ENCODE data around the gene RLBP1. TPM values are rescaled to one million over a fixed set of nuclear protein-coding genes. Genes with fewer than 3 reads are reported as not detected.

RLBP1 gene
- total RNA-seq, 4 donors from 2014 or later, result not detected

DNA sequence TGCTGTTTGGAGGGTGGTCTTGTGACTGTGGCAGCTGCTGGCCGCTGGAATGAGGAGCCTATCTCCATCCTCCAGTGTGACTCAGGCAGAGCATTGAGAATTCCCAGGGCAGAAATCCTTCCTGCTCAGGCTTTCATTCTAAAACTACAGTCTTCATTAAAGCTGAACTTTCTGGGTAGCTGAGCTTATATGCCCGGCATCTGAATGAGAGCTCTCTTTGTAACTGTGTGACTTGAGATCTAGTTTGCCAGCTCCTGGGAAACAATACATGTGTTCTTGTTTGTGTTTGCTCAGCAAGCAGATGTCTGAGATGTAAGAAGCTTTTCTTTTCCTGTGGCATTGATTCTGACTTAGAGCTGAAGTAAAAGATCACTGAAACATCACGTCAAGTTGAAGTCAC, 22.4 kb downstream of the RLBP1 start:
- Histone ChIP-seq H3K27me3 (no peaks in the 10 kb centered on the region), H3K9me3 (no peaks in the 10 kb centered on the region), H3K4me3 (no peak overlapping the region), H3K36me3 (peaks cover 0 to 53% (median 0%) of the 10 kb centered on the region in 3 donors), H3K4me1 (no peaks in the 10 kb centered on the region), H3K27ac (no peak overlapping the region)
- TF ChIP-seq POLR2A (IDR thresholded peaks at IDR 0.05), result no peak
- TF ChIP-seq CTCF (IDR thresholded peaks at IDR 0.05), result no peak
- no peak for DNase-seq

GRCh38 chr15:89198196-89198595, 23.2 kb downstream of the RLBP1 start:
- no peaks in the 10 kb centered on the region for H3K9me3 ChIP-seq
- no peaks in the 10 kb centered on the region for H3K27me3 ChIP-seq
- no peaks in the 10 kb centered on the region for H3K4me1 ChIP-seq
- no peak for DNase-seq
- peaks cover 0 to 60% (median 1%) of the 10 kb centered on the region in 3 donors for H3K36me3 ChIP-seq
- no peak overlapping the region for H3K4me3 ChIP-seq
- H3K27ac ChIP-seq, result no peak overlapping the region
- TF ChIP-seq POLR2A (IDR thresholded peaks at IDR 0.05), result no peak
- no peak for TF ChIP-seq CTCF (IDR thresholded peaks at IDR 0.05)

DNA sequence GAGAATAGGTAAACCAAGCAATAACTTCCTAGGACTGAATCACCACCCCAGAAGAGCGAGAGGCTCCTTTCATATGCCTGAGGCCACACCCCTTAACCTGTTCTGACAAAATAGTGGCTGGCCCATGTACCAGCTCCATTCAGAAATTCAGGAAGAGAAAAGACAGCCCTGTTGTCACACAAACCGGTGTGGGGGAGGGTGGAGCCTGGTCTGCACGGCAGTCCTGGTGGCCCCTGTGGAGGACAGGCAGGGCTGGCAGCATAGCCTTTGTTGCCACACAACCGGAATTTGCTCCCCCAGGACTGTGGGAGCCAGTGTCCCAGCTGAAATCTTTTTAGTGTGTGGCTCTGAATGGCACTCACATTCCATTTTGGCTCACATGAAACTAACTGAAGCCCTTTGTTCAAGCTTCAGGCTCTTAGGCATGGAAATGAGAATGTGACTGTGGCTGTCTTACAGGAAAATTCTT, 23.8 kb downstream of the RLBP1 start:
- Histone ChIP-seq H3K36me3 (peaks cover 0 to 66% (median 4%) of the 10 kb centered on the region in 3 donors), H3K9me3 (no peaks in the 10 kb centered on the region), H3K27ac (no peak overlapping the region), H3K4me3 (no peak overlapping the region), H3K27me3 (no peaks in the 10 kb centered on the region), H3K4me1 (no peaks in the 10 kb centered on the region)
- no peak for TF ChIP-seq CTCF (IDR thresholded peaks at IDR 0.05)
- no peak for TF ChIP-seq POLR2A (IDR thresholded peaks at IDR 0.05)
- no peak for DNase-seq

GRCh38 chr15:89196994-89197393, 24.4 kb downstream of the RLBP1 start:
- Histone ChIP-seq H3K9me3 (no peaks in the 10 kb centered on the region), H3K4me1 (no peaks in the 10 kb centered on the region), H3K36me3 (peaks cover 0 to 72% (median 4%) of the 10 kb centered on the region in 3 donors), H3K27me3 (no peaks in the 10 kb centered on the region), H3K27ac (no peak overlapping the region), H3K4me3 (no peak overlapping the region)
- no peak for TF ChIP-seq CTCF (IDR thresholded peaks at IDR 0.05)
- no peak for TF ChIP-seq POLR2A (IDR thresholded peaks at IDR 0.05)
- no peak for DNase-seq

DNA sequence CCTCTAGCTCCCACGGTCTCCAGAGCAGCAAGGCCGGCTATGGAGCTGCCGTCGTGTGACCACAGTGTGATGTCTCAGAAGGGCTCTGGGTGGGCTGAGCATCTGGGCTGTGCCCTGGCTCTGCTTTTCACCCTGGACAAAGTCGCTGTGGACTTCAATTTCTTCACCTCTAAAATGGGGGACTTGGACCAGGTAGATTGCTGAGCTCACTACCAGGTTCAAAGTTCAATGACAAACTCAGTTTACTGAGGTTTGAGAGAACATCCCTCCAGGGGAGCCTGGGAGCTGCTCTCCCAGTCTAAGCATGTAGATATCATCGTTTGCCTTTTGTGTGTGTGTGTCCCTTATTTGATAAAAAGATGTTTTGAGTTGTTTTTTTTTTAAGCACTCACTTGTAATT, 25.1 kb downstream of the RLBP1 start:
- Histone ChIP-seq H3K9me3 (no peaks in the 10 kb centered on the region), H3K4me1 (no peaks in the 10 kb centered on the region), H3K27me3 (no peaks in the 10 kb centered on the region), H3K36me3 (peaks cover 0 to 74% (median 4%) of the 10 kb centered on the region in 3 donors), H3K27ac (no peak overlapping the region), H3K4me3 (no peak overlapping the region)
- TF ChIP-seq POLR2A (IDR thresholded peaks at IDR 0.05) (no peak), CTCF (IDR thresholded peaks at IDR 0.05) (no peak)
- no peak for DNase-seq

GRCh38 chr15:89195836-89196235, 25.5 kb downstream of the RLBP1 start:
- TF ChIP-seq POLR2A (IDR thresholded peaks at IDR 0.05), result no peak
- no peak for TF ChIP-seq CTCF (IDR thresholded peaks at IDR 0.05)
- no peak overlapping the region for H3K4me3 ChIP-seq
- no peaks in the 10 kb centered on the region for H3K27me3 ChIP-seq
- H3K4me1 ChIP-seq, result no peaks in the 10 kb centered on the region
- no peak for DNase-seq
- no peak overlapping the region for H3K27ac ChIP-seq
- H3K36me3 ChIP-seq, result peaks cover 0 to 74% (median 4%) of the 10 kb centered on the region in 3 donors
- H3K9me3 ChIP-seq, result no peaks in the 10 kb centered on the region

Measured in Peyer's patch (tissue), 4 donors.